Measurements from ENCODE around the gene LRRC49. TPM values are rescaled to one million over a fixed set of nuclear protein-coding genes. Genes with fewer than 3 reads are reported as not detected.
A peak's percentile ranks its signal among the peaks of the same experiment; 100 is the strongest.
"Not testable (repeated sequence)": the region's sequence is repeated elsewhere in the genome, so short reads cannot be mapped to it uniquely, and the experiment has no call there.

The LRRC49 gene
- total and polyA plus RNA-seq, 11 donors: 13.3 to 123 (median 60.3) TPM

- no peaks in the 10 kb centered on the region for H3K27me3 ChIP-seq
- ATAC-seq: peak in 2 of 4 donors; percentile 39
- no peak for TF ChIP-seq POLR2A (IDR thresholded peaks at IDR 0.05)
- TF ChIP-seq, protein P1, sequence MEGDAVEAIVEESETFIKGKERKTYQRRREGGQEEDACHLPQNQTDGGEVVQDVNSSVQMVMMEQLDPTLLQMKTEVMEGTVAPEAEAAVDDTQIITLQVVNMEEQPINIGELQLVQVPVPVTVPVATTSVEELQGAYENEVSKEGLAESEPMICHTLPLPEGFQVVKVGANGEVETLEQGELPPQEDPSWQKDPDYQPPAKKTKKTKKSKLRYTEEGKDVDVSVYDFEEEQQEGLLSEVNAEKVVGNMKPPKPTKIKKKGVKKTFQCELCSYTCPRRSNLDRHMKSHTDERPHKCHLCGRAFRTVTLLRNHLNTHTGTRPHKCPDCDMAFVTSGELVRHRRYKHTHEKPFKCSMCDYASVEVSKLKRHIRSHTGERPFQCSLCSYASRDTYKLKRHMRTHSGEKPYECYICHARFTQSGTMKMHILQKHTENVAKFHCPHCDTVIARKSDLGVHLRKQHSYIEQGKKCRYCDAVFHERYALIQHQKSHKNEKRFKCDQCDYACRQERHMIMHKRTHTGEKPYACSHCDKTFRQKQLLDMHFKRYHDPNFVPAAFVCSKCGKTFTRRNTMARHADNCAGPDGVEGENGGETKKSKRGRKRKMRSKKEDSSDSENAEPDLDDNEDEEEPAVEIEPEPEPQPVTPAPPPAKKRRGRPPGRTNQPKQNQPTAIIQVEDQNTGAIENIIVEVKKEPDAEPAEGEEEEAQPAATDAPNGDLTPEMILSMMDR (IDR thresholded peaks at IDR 0.05): no peak
- intact Hi-C loops (cut with DNase I): no loop called here
- H3K4me3 ChIP-seq: no peak overlapping the region
- H3K27ac ChIP-seq: no peak overlapping the region
- H3K36me3 ChIP-seq: peaks cover 0 to 28% (median 4%) of the 10 kb centered on the region in 9 donors
- DNase-seq: no peak
- 70 to 72% (median 71%) methylated on average over 3 of the region's 3 CpGs for WGBS, 4 donors
- H3K4me1 ChIP-seq: peaks cover 0 to 7% (median 0%) of the 10 kb centered on the region in 12 donors
- peaks cover 0 to 5% (median 0%) of the 10 kb centered on the region in 12 donors for H3K9me3 ChIP-seq
These were observed 149.8 kb downstream of the LRRC49 start for GRCh38 chr15:71042356-71042922.

GRCh38 chr15:71043373-71043772 lies 150.7 kb downstream of the LRRC49 start:
- H3K4me1 ChIP-seq: peaks cover 0 to 7% (median 0%) of the 10 kb centered on the region in 12 donors
- H3K27me3 ChIP-seq: no peaks in the 10 kb centered on the region
- DNase-seq (no peak), ATAC-seq (peak in 1 of 4 donors; percentile 29)
- intact Hi-C loops (cut with DNase I): no loop called here
- H3K9me3 ChIP-seq: peaks cover 0 to 5% (median 0%) of the 10 kb centered on the region in 12 donors
- H3K4me3 ChIP-seq: no peak overlapping the region
- TF ChIP-seq, protein P1 (IDR thresholded peaks at IDR 0.05): no peak
- no peak for TF ChIP-seq POLR2A (IDR thresholded peaks at IDR 0.05)
- no peak overlapping the region for H3K27ac ChIP-seq
- H3K36me3 ChIP-seq: peaks cover 0 to 19% (median 0%) of the 10 kb centered on the region in 9 donors
- WGBS, 4 donors: 28 to 46% (median 43%) methylated on average over 1 of the region's 1 CpG

- peaks cover 0 to 13% (median under 1%) of the 10 kb centered on the region in 9 donors for H3K36me3 ChIP-seq
- DNase-seq: no peak
- H3K27ac ChIP-seq: no peak overlapping the region
- H3K4me1 ChIP-seq: peaks cover 0 to 7% (median 0%) of the 10 kb centered on the region in 12 donors
- H3K27me3 ChIP-seq: no peaks in the 10 kb centered on the region
- intact Hi-C loops (cut with DNase I): no loop called here
- H3K9me3 ChIP-seq: peaks cover 0 to 5% (median 0%) of the 10 kb centered on the region in 12 donors
- 90 to 100% (median 95%) methylated on average over 1 of the region's 1 CpG for WGBS, 4 donors
- no peak for ATAC-seq
- H3K4me3 ChIP-seq: no peak overlapping the region
- no peak for TF ChIP-seq POLR2A (IDR thresholded peaks at IDR 0.05)
- TF ChIP-seq, protein P1 (IDR thresholded peaks at IDR 0.05): no peak
These were observed 151.4 kb downstream of the LRRC49 start for GRCh38 chr15:71044006-71044405.

- H3K9me3 ChIP-seq; ATAC-seq; H3K27ac ChIP-seq; DNase-seq; H3K4me3 ChIP-seq; intact Hi-C loops (cut with DNase I); H3K27me3 ChIP-seq; H3K4me1 ChIP-seq: not testable (repeated sequence)
- peaks cover 0 to 23% (median 13%) of the 10 kb centered on the region in 9 donors for H3K36me3 ChIP-seq
- WGBS, 4 donors: 46 to 94% (median 60%) methylated on average over 2 of the region's 2 CpGs
These were observed 153.5 kb downstream of the LRRC49 start for GRCh38 chr15:71046146-71046545.

Measured in heart left ventricle (tissue), 16 donors.